Transverse colon (tissue), 3 donors: ENCODE measurements around the gene ARMC6.

Source experiments
- CTCF ChIP-seq, 5 experiments: fragments of 200-600 bp in 3 of 5; fragments of 450-650 bp in 2 of 5; sonication (generic) in 3 of 5; IDR thresholded peaks; 1 replicate in 2 of 5; 2 replicates in 3 of 5; pipeline ENCODE4 v1.5.1; 2016 to 2017; ENCODE audit warnings: antibody characterized with exemption in 5 of 5, inconsistent platforms in 3 of 5, mild to moderate bottlenecking in 2 of 5, moderate library complexity in 1 of 5
- EP300 ChIP-seq: sonication (generic); formaldehyde crosslinking; IDR thresholded peaks from one replicate; pipeline ENCODE4 v1.6.1; 2017; ENCODE audit warnings: antibody characterized with exemption, low read depth

GRCh38 chr19:19033426-19034203 lies at the start of gene ARMC6, which contains the start of gene SUGP2:
- TF ChIP-seq CTCF (IDR thresholded peaks at IDR 0.05) (peak; percentile 12 to 55 (median 24)), EP300 (no peak)
